Lower lobe of right lung (tissue), 2 donors: Measurements from ENCODE around the gene SF3B1. TPM values are rescaled to one million over a fixed set of nuclear protein-coding genes. Genes with fewer than 3 reads are reported as not detected.
"Not testable (repeated sequence)": the region's sequence is repeated elsewhere in the genome, so short reads cannot be mapped to it uniquely, and the experiment has no call there.

ENCODE experiments used
- ATAC-seq, 2 donors: fragments of 200-7000 bp; cut with Tn5 transposase; one replicate each; pipeline ENCODE4 v1.9.1; 2020 to 2022; ENCODE audit warnings: mild to moderate bottlenecking in 2 of 2, moderate library complexity in 2 of 2
- DNase-seq: peaks from one replicate; pipeline ENCODE4 v3.0.0-alpha.2; 2020
- H3K27ac ChIP-seq: fragments of 200-600 bp; one replicate; pipeline ENCODE4 v1.8.0; 2022
- H3K27me3 ChIP-seq: fragments of 200-600 bp; one replicate; pipeline ENCODE4 v1.8.0; 2022; ENCODE audit warnings: low read depth
- H3K36me3 ChIP-seq: fragments of 200-600 bp; one replicate; pipeline ENCODE4 v1.8.0; 2022; ENCODE audit warnings: mild to moderate bottlenecking
- H3K4me1 ChIP-seq: fragments of 200-600 bp; one replicate; pipeline ENCODE4 v1.8.0; 2022
- H3K4me3 ChIP-seq: fragments of 200-600 bp; one replicate; pipeline ENCODE4 v1.8.0; 2022; ENCODE audit warnings: mild to moderate bottlenecking
- H3K9me3 ChIP-seq: fragments of 200-600 bp; one replicate; pipeline ENCODE4 v1.8.0; 2022
- CTCF ChIP-seq: fragments of 200-600 bp; IDR thresholded peaks from one replicate; pipeline ENCODE4 v1.8.0; 2022; ENCODE audit warnings: antibody characterized with exemption, mild to moderate bottlenecking
- intact Hi-C: fragments of 100-400 bp; cut with DNase I; formaldehyde crosslinking; loops from one replicate; pipeline ENCODE4 v1.11.0; 2022
- total RNA-seq: library from RNA; stranded (reverse); fragmentation: NEBNext Ultra II Directional; extraction: Animal tissue kit (Norgen Biotek cat#: 25700); gene quantifications from one replicate; pipeline ENCODE4 v1.2.1, GENCODE V29; 2021
- donor health status: DM: no; HTN: yes; CAD: no; lungs with severe emphysema.

SF3B1 gene
- total RNA-seq, 1 donor from 2014 or later: 230 TPM

GRCh38 chr2:197442857-197443256 lies 8.0 kb upstream of the SF3B1 start:
- no peak overlapping the region for H3K4me3 ChIP-seq
- peak overlapping the region; percentile 6 for H3K27ac ChIP-seq
- H3K9me3 ChIP-seq: no peaks in the 10 kb centered on the region
- H3K4me1 ChIP-seq: peaks cover 10% of the 10 kb centered on the region
- TF ChIP-seq CTCF: no peak
- no peaks in the 10 kb centered on the region for H3K27me3 ChIP-seq
- intact Hi-C loops: no loop called here
- H3K36me3 ChIP-seq: no peaks in the 10 kb centered on the region
- DNase-seq: no peak
- peak; percentile 73 to 78 for ATAC-seq

- Histone ChIP-seq H3K36me3 (no peaks in the 10 kb centered on the region), H3K9me3 (no peaks in the 10 kb centered on the region), H3K27me3 (no peaks in the 10 kb centered on the region), H3K27ac (no peak overlapping the region), H3K4me3 (no peak overlapping the region), H3K4me1 (peaks cover 21% of the 10 kb centered on the region)
- DNase-seq (no peak), ATAC-seq (no peak)
- intact Hi-C loops: no loop called here
- no peak for TF ChIP-seq CTCF
Measured at GRCh38 chr2:197437380-197437779, 2.6 kb upstream of the SF3B1 start.

GRCh38 chr2:197435598-197436420 lies 981 bp upstream of the SF3B1 start:
- ATAC-seq (no peak), DNase-seq (no peak)
- H3K36me3 ChIP-seq: no peaks in the 10 kb centered on the region
- peaks cover 37% of the 10 kb centered on the region for H3K4me1 ChIP-seq
- intact Hi-C loops: no loop called here
- H3K27me3 ChIP-seq: no peaks in the 10 kb centered on the region
- H3K9me3 ChIP-seq: no peaks in the 10 kb centered on the region
- H3K4me3 ChIP-seq: peak overlapping the region; percentile 89
- peak overlapping the region; percentile 96 for H3K27ac ChIP-seq
- no peak for TF ChIP-seq CTCF

- Histone ChIP-seq H3K27ac (peak overlapping the region; percentile 96), H3K9me3 (no peaks in the 10 kb centered on the region), H3K36me3 (peaks cover 9% of the 10 kb centered on the region), H3K4me1 (peaks cover 53% of the 10 kb centered on the region), H3K4me3 (peak overlapping the region; percentile 89), H3K27me3 (no peaks in the 10 kb centered on the region)
- ATAC-seq (no peak), DNase-seq (no peak)
- intact Hi-C loops: no loop called here
- no peak for TF ChIP-seq CTCF
Measured at GRCh38 chr2:197433780-197434438, 919 bp downstream of the SF3B1 start.

- peak overlapping the region; percentile 89 for H3K4me3 ChIP-seq
- intact Hi-C loops: not testable (repeated sequence)
Measured at GRCh38 chr2:197432527-197432926, 2.3 kb downstream of the SF3B1 start.

GRCh38 chr2:197431858-197432257 lies 3.0 kb downstream of the SF3B1 start:
- intact Hi-C loops: no loop called here
- DNase-seq (no peak), ATAC-seq (no peak)
- Histone ChIP-seq H3K36me3 (peaks cover 12% of the 10 kb centered on the region), H3K27ac (no peak overlapping the region), H3K4me3 (peak overlapping the region; percentile 89), H3K4me1 (peaks cover 74% of the 10 kb centered on the region), H3K9me3 (no peaks in the 10 kb centered on the region), H3K27me3 (no peaks in the 10 kb centered on the region)
- TF ChIP-seq CTCF: no peak

More at GRCh38 chr2:197432527-197432926, 2.3 kb downstream of the SF3B1 start:
- Histone ChIP-seq H3K4me1 (peaks cover 67% of the 10 kb centered on the region), H3K36me3 (peaks cover 12% of the 10 kb centered on the region)
- not testable (repeated sequence) for H3K27me3 ChIP-seq, H3K27ac ChIP-seq, DNase-seq, ATAC-seq, H3K9me3 ChIP-seq
